ENCODE measurements around the gene IL1F10. TPM values are rescaled to one million over a fixed set of nuclear protein-coding genes. Genes with fewer than 3 reads are reported as not detected.

Gene IL1F10
- total RNA-seq, 1 donor from 2014 or later: not detected

- Mint-ChIP-seq H3K36me3 (no peaks in the 10 kb centered on the region), H3K4me1 (no peaks in the 10 kb centered on the region), H3K9me3 (no peaks in the 10 kb centered on the region), H3K4me3 (no peak overlapping the region), H3K27ac (no peak overlapping the region), H3K27me3 (ENCODE audit: insufficient read depth, low read depth) (peaks cover 19% of the 10 kb centered on the region)
- H4K20me1 ChIP-seq (ENCODE audit: low read depth): no peaks in the 10 kb centered on the region
- no peaks in the 10 kb centered on the region for H3K36me3 ChIP-seq
- H3F3A ChIP-seq (ENCODE audit: low read depth): no peaks in the 10 kb centered on the region
- H3K79me2 ChIP-seq (ENCODE audit: low read depth): no peaks in the 10 kb centered on the region
- DNase-seq (ENCODE audit: low spot score): no peak
- peaks cover 7% of the 10 kb centered on the region for H3K27me3 ChIP-seq
- TF ChIP-seq EZH2phosphoT487 (IDR thresholded peaks at IDR 0.05) (no peak), CTCF (IDR thresholded peaks at IDR 0.05) (no peak), EZH2 (IDR thresholded peaks at IDR 0.05) (no peak)
- H2AFZ ChIP-seq (replicated peaks): no peak overlapping the region
- H3K9ac ChIP-seq: no peak overlapping the region
- no peak overlapping the region for H3K27ac ChIP-seq
- no peak overlapping the region for H3K4me3 ChIP-seq
- no peak overlapping the region for H3K4me2 ChIP-seq
- H3K9me3 ChIP-seq (ENCODE audit: low read depth): no peaks in the 10 kb centered on the region
- H3K4me1 ChIP-seq: no peaks in the 10 kb centered on the region
These were observed 4.8 kb downstream of the IL1F10 start for GRCh38 chr2:113072584-113072983.

- Mint-ChIP-seq H3K4me3 (no peak overlapping the region), H3K27me3 (ENCODE audit: insufficient read depth, low read depth) (peaks cover 22% of the 10 kb centered on the region), H3K27ac (no peak overlapping the region), H3K4me1 (no peaks in the 10 kb centered on the region), H3K9me3 (no peaks in the 10 kb centered on the region), H3K36me3 (no peaks in the 10 kb centered on the region)
- Histone ChIP-seq H4K20me1 (ENCODE audit: low read depth) (no peaks in the 10 kb centered on the region), H3K36me3 (no peaks in the 10 kb centered on the region), H3K79me2 (ENCODE audit: low read depth) (no peaks in the 10 kb centered on the region), H3K4me2 (no peak overlapping the region), H3K27me3 (peaks cover 7% of the 10 kb centered on the region), H3K4me1 (no peaks in the 10 kb centered on the region), H2AFZ (replicated peaks) (no peak overlapping the region), H3K9ac (no peak overlapping the region), H3K4me3 (no peak overlapping the region), H3F3A (ENCODE audit: low read depth) (no peaks in the 10 kb centered on the region), H3K27ac (no peak overlapping the region), H3K9me3 (ENCODE audit: low read depth) (no peaks in the 10 kb centered on the region)
- DNase-seq (ENCODE audit: low spot score): no peak
- TF ChIP-seq EZH2phosphoT487 (IDR thresholded peaks at IDR 0.05): no peak
- TF ChIP-seq EZH2 (IDR thresholded peaks at IDR 0.05): no peak
- no peak for TF ChIP-seq CTCF (IDR thresholded peaks at IDR 0.05)
These were observed 5.6 kb downstream of the IL1F10 start for GRCh38 chr2:113073325-113073834.

GRCh38 chr2:113075030-113075429 is 7.3 kb downstream of the IL1F10 start:
- TF ChIP-seq EZH2 (IDR thresholded peaks at IDR 0.05): no peak
- no peak for TF ChIP-seq EZH2phosphoT487 (IDR thresholded peaks at IDR 0.05)
- no peak for TF ChIP-seq CTCF (IDR thresholded peaks at IDR 0.05)
- no peaks in the 10 kb centered on the region for H3K79me2 ChIP-seq (ENCODE audit: low read depth)
- no peaks in the 10 kb centered on the region for H3K36me3 ChIP-seq
- no peak overlapping the region for H3K4me3 ChIP-seq
- H2AFZ ChIP-seq (replicated peaks): no peak overlapping the region
- no peaks in the 10 kb centered on the region for H3K4me1 ChIP-seq
- no peaks in the 10 kb centered on the region for H4K20me1 ChIP-seq (ENCODE audit: low read depth)
- H3K36me3 Mint-ChIP-seq: no peaks in the 10 kb centered on the region
- no peaks in the 10 kb centered on the region for H3K9me3 Mint-ChIP-seq
- H3K9me3 ChIP-seq (ENCODE audit: low read depth): no peaks in the 10 kb centered on the region
- H3K27me3 Mint-ChIP-seq (ENCODE audit: insufficient read depth, low read depth): peaks cover 21% of the 10 kb centered on the region
- H3K27me3 ChIP-seq: peaks cover 7% of the 10 kb centered on the region
- H3K4me3 Mint-ChIP-seq: no peak overlapping the region
- no peak for DNase-seq (ENCODE audit: low spot score)
- H3K4me2 ChIP-seq: no peak overlapping the region
- H3K27ac ChIP-seq: no peak overlapping the region
- no peaks in the 10 kb centered on the region for H3K4me1 Mint-ChIP-seq
- no peaks in the 10 kb centered on the region for H3F3A ChIP-seq (ENCODE audit: low read depth)
- H3K27ac Mint-ChIP-seq: no peak overlapping the region
- no peak overlapping the region for H3K9ac ChIP-seq
